Vagina (tissue), 2 donors: ENCODE data around the gene UBE2N. TPM values are rescaled to one million over a fixed set of nuclear protein-coding genes. Genes with fewer than 3 reads are reported as not detected.
A peak's percentile ranks its signal among the peaks of the same experiment; 100 is the strongest.
"Not testable (repeated sequence)": the region's sequence is repeated elsewhere in the genome, so short reads cannot be mapped to it uniquely, and the experiment has no call there.

ENCODE experiments used
- DNase-seq, 2 donors: peaks; one replicate each; pipeline ENCODE4 v3.0.0-alpha.2; 2017; ENCODE audit errors: extremely low spot score in 2 of 2
- H3K27ac ChIP-seq: fragments of 200-600 bp; sonication (generic); one replicate; pipeline ENCODE4 v1.5.1; 2019
- H3K27me3 ChIP-seq: fragments of 200-600 bp; sonication (generic); one replicate; pipeline ENCODE4 v1.5.1; 2019
- H3K36me3 ChIP-seq, 2 donors: fragments of 200-600 bp; sonication (generic); one replicate each; pipeline ENCODE4 v1.5.1; 2017 to 2019
- H3K4me1 ChIP-seq: fragments of 200-600 bp; sonication (generic); one replicate; pipeline ENCODE4 v1.5.1; 2019
- H3K4me3 ChIP-seq, 2 donors: fragments of 200-600 bp; sonication (generic); 1 replicate in 1 of 2; 2 replicates in 1 of 2; pipeline ENCODE4 v1.5.1; 2016 to 2019
- H3K9me3 ChIP-seq: fragments of 200-600 bp; sonication (generic); one replicate; pipeline ENCODE4 v1.5.1; 2019
- POLR2A ChIP-seq, 2 donors: fragments of 450-650 bp; IDR thresholded peaks; one replicate each; pipeline ENCODE4 v1.6.1; 2017; ENCODE audit warnings: antibody characterized with exemption in 2 of 2, mild to moderate bottlenecking in 2 of 2, moderate library complexity in 2 of 2
- POLR2AphosphoS5 ChIP-seq, 2 donors: sonication (generic); formaldehyde crosslinking; IDR thresholded peaks; one replicate each; pipeline ENCODE4 v1.9.0; 2017; ENCODE audit warnings: antibody characterized with exemption in 2 of 2, mild to moderate bottlenecking in 2 of 2, low read depth in 1 of 2; ENCODE audit not compliant: insufficient read depth in 1 of 2
- intact Hi-C: fragments of 100-400 bp; cut with DNase I; formaldehyde crosslinking; loops from one replicate; pipeline ENCODE4 v1.15.1; 2023
- total RNA-seq: library from RNA; depleted of rRNA; stranded (reverse); fragments of >200 nt; gene quantifications from one replicate; pipeline ENCODE4 v1.2.3, GENCODE V29; 2016
- TF ChIP-seq, protein P1 (sequence below), 3 experiments: fragments of 450-650 bp in 2 of 3; fragments of 200-600 bp in 1 of 3; sonication (generic) in 1 of 3; IDR thresholded peaks; one replicate each; pipeline ENCODE4 v1.5.1; 2017 to 2019; ENCODE audit warnings: antibody characterized with exemption in 3 of 3, mild to moderate bottlenecking in 2 of 3, moderate library complexity in 2 of 3

Gene UBE2N
- total RNA-seq, 1 donor from 2014 or later, result 52.5 TPM

DNA sequence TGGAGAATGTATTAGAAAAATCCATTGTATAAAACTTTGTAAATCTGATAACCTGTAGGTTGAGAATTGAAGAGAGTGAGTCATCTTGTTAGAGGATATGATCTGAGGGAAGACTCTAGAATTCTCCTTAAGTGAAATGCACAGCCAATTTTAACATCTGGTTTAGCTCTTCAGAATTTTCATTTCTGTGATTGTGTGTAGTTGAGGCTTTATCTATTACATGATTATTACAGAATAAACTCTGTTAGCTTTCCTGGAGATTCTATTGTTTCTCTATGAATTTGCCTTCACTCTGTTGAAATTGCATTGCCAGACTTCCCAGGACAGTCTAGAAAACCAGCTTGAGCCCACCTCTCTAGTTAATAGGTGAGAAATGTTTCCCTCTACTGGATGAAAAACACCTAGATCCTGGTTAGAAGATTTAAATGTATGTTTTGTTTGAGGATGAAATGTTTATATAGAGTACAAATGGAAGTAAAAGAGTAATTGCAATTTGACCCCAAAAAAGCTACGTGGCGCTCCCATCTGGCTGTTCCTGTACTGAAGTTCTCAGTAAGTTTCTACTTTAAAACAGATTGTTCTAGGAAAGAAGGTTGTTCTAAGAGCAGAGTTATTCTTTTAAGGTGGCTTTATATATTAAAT lies 61.1 kb downstream of the UBE2N start:
- Histone ChIP-seq H3K27me3 (no peaks in the 10 kb centered on the region), H3K36me3 (no peaks in the 10 kb centered on the region), H3K27ac (peak overlapping the region; percentile 91), H3K4me1 (peaks cover 76% of the 10 kb centered on the region), H3K4me3 (peak overlapping the region; percentile 76), H3K9me3 (no peaks in the 10 kb centered on the region)
- DNase-seq, result no peak
- intact Hi-C loops, result no loop called here
- no peak for TF ChIP-seq POLR2A (IDR thresholded peaks at IDR 0.05)
- TF ChIP-seq POLR2AphosphoS5 (IDR thresholded peaks at IDR 0.05; ENCODE audit: insufficient read depth in 1 of 2, low read depth in 1 of 2), result peak in 1 of 2 donors; percentile 35

DNA sequence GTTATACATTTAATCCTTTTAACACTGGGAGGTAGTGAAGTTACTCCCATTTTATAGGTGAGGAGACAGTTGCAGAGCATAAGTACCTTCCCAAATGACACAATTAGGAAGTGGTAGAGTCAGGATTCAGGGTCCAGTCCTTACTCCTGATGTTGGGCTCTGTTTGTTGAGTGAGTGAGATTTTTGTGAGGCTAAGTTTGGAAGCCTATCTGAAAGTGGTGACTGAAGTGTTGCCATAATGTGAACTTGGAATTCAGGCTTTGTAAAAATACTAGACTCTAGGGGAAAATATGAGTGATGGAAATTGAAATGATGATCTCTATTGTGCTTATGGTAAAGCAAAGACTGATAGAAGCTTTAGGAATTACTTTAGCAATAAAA lies 61.8 kb downstream of the UBE2N start:
- TF ChIP-seq, protein P1, sequence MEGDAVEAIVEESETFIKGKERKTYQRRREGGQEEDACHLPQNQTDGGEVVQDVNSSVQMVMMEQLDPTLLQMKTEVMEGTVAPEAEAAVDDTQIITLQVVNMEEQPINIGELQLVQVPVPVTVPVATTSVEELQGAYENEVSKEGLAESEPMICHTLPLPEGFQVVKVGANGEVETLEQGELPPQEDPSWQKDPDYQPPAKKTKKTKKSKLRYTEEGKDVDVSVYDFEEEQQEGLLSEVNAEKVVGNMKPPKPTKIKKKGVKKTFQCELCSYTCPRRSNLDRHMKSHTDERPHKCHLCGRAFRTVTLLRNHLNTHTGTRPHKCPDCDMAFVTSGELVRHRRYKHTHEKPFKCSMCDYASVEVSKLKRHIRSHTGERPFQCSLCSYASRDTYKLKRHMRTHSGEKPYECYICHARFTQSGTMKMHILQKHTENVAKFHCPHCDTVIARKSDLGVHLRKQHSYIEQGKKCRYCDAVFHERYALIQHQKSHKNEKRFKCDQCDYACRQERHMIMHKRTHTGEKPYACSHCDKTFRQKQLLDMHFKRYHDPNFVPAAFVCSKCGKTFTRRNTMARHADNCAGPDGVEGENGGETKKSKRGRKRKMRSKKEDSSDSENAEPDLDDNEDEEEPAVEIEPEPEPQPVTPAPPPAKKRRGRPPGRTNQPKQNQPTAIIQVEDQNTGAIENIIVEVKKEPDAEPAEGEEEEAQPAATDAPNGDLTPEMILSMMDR (IDR thresholded peaks at IDR 0.05), result no peak
- TF ChIP-seq POLR2A (IDR thresholded peaks at IDR 0.05), result no peak
- H3K4me1 ChIP-seq, result peaks cover 73% of the 10 kb centered on the region
- no peak for DNase-seq
- H3K9me3 ChIP-seq, result no peaks in the 10 kb centered on the region
- intact Hi-C loops, result no loop called here
- peak overlapping the region; percentile 76 for H3K4me3 ChIP-seq
- no peaks in the 10 kb centered on the region for H3K27me3 ChIP-seq
- H3K27ac ChIP-seq, result peak overlapping the region; percentile 91
- no peaks in the 10 kb centered on the region for H3K36me3 ChIP-seq

DNA sequence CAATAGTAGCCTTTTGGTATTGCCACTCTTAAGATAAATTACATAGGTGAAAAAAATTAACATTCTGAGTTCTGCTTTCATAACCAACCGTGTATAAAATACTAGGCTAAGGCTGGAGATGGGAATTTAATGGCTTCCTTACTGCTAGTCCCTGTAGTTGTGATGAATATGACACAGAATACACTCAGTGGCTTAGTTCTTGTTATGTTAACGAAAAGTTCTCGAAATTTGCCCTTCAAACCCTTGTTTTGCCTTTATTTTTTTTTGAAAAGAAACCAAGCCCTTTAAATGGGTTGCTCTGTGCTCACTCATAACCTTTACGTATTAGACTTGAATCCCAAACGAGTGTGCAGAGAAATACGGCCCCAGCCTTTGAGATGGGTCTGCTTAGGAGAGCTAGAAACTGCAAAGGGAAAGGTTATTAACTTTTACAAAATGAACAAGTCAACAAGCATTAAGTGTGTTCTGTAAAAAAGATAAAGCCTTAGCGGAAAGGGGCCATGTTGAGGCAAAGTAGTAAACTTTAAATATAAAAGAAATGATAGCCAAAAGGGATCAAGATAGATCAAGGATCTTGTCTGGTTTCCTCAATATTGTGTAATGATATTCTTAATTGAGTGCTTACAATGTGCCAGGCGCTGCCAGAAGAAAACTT lies 62.3 kb downstream of the UBE2N start:
- Histone ChIP-seq H3K27ac (peak overlapping the region; percentile 91), H3K4me1 (peaks cover 68% of the 10 kb centered on the region), H3K4me3 (peak overlapping the region; percentile 76), H3K27me3 (no peaks in the 10 kb centered on the region), H3K36me3 (no peaks in the 10 kb centered on the region), H3K9me3 (no peaks in the 10 kb centered on the region)
- intact Hi-C loops, result no loop called here
- TF ChIP-seq POLR2AphosphoS5 (IDR thresholded peaks at IDR 0.05; ENCODE audit: insufficient read depth in 1 of 2, low read depth in 1 of 2) (no peak), POLR2A (IDR thresholded peaks at IDR 0.05) (no peak)
- TF ChIP-seq, protein P1 (IDR thresholded peaks at IDR 0.05), result no peak
- DNase-seq, result no peak

DNA sequence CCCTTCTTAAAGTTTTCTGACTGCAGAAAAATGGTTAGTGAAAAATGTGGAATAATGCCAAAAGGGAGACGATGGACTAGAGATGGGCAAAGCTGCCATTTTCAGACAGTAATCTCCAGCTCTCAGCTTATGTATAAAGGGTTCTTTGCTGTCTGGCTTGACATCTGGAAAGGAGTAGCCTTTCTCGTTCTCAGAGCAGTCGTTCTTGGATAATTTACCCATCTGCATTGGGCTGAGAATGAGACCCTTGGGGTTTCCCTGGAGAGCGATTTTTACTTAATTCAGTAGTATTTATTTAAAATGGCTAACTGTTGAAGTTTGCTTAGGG lies 62.8 kb downstream of the UBE2N start:
- Histone ChIP-seq H3K36me3 (no peaks in the 10 kb centered on the region), H3K27me3 (no peaks in the 10 kb centered on the region), H3K4me1 (peaks cover 63% of the 10 kb centered on the region), H3K9me3 (no peaks in the 10 kb centered on the region), H3K4me3 (peak overlapping the region; percentile 76), H3K27ac (peak overlapping the region; percentile 91)
- DNase-seq, result no peak
- TF ChIP-seq POLR2AphosphoS5 (IDR thresholded peaks at IDR 0.05; ENCODE audit: insufficient read depth in 1 of 2, low read depth in 1 of 2) (no peak), POLR2A (IDR thresholded peaks at IDR 0.05) (no peak)
- TF ChIP-seq, protein P1 (IDR thresholded peaks at IDR 0.05), result no peak
- intact Hi-C loops, result no loop called here

DNA sequence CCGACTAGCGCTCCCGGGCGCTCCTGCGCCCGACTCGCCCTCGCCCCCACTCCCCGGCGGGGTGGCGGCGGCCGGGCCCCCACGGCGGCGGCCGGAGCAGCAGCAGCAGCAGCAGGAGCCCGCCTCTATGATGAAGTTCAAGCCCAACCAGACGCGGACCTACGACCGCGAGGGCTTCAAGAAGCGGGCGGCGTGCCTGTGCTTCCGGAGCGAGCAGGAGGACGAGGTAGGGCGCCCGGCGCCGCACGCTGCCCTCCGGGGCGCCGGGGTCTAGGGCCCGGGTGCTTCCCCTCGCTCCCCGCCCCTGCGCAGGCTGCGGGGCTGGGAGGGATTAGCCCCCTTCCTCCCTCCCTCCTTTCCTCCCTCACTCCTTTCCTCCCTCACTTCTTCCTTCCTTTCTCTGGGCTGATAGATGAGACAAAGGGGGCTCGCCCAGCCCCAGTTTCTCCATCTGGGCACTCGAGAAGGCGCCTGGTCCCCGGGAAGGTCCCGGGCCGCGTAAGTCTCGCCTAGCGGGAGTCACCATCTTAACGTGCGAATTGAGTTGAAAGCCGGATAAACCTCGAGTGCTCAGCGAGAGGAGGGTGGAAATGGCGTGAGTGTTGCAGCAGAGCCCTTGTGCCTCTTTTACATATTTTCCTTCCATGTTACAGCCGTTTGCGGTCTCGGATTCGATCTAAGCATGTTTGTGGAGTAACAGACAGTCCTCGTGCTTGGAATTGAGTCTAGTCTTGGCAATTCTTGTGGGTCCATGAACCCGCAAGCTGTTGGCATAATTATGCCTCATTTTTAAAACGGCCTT lies 63.4 kb downstream of the UBE2N start:
- Histone ChIP-seq H3K27ac (peak overlapping the region; percentile 91), H3K4me3 (peak overlapping the region; percentile 76), H3K4me1 (peaks cover 58% of the 10 kb centered on the region)
- DNase-seq, H3K9me3 ChIP-seq, intact Hi-C loops, H3K36me3 ChIP-seq, H3K27me3 ChIP-seq: not testable (repeated sequence)
- peak in 1 of 2 donors; percentile 46 for TF ChIP-seq POLR2AphosphoS5 (IDR thresholded peaks at IDR 0.05; ENCODE audit: insufficient read depth in 1 of 2, low read depth in 1 of 2)
